Stimulated activated CD8-positive, alpha-beta memory T cell treated with anti-CD3 and anti-CD28 coated beads, Interleukin-12 subunit alpha, Interleukin-12 subunit beta, amount 100 ng/mL, for 1 hour (primary cell): Measurements from ENCODE around the gene GTF2F2.

Experiments used
- DNase-seq: peaks from one replicate; pipeline ENCODE4 v3.0.0-alpha.2; 2020; ENCODE audit warnings: low read depth

GTF2F2 gene

GRCh38 chr13:45122941-45123340, 2.6 kb downstream of the GTF2F2 start:
- no peak for DNase-seq

DNA sequence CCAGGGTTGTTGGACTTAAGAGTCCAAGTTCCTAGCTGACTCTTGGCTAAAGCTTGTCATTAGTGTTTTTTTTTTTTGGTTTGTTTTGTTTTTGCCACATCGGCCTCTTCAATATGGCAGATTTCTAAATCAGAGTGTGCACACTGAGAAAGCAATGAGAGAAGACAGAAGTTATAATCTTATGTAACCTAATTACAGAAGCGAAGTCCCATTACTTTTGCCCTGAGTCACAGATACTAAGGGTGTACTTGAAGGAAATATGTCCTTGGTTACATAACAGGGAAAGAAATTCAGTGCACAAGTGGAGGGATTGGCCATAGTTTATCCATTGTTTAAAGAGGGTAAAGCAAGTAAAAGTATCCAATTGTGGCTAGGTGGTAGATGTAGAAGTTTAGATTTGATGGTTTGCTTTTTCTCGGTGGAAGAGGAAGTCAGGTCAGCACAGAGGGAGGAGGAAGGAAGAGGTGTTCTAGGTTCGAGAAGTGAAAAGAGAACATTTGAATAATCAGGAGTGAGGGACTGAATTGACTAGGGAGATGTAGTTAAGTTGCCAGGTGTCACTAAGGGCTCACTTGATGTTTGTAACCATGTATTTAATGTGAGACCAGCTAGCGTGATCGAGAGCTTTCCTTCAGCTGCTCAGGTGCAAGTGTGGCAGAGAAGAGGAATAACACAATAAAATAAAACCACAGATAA, 12.2 kb downstream of the GTF2F2 start:
- DNase-seq: no peak

DNA sequence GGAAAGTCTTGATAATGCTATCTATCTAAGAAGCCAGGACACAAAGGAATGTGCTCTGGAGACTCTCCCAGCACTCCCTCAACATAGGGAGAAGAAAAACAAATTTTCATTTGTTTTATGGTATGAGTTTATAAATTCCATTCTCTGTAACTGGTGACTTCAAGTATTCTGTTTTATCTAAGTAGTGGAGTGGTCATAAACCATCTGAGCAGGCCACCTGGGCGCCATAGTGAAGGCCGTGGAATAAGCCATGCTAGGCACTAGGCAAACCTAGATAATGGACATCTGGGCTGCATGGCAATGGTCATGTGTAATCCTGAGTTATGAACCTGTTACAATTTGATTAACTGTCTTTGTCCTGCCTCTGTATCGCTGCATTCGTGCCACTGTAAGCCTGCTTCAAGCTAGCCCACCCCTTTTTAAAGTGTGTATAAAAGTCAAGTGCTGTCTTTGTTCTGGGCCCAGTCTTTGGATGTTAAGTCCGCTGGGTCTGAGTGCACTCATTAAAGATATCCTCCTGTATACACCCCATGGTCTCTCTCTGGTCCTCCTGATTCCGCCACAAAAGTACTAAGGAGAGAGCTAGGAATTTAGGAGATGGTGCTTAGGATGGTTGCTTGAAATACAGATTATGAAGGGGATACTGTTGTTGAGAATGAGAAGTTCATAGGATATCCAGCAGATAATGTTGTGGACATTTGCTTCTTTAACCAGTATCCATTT, 13.2 kb downstream of the GTF2F2 start:
- DNase-seq: no peak

- no peak for DNase-seq
Observed at GRCh38 chr13:45136741-45137504, 16.6 kb downstream of the GTF2F2 start.

- DNase-seq: no peak
Observed at GRCh38 chr13:45137526-45137925, 17.2 kb downstream of the GTF2F2 start.

DNA sequence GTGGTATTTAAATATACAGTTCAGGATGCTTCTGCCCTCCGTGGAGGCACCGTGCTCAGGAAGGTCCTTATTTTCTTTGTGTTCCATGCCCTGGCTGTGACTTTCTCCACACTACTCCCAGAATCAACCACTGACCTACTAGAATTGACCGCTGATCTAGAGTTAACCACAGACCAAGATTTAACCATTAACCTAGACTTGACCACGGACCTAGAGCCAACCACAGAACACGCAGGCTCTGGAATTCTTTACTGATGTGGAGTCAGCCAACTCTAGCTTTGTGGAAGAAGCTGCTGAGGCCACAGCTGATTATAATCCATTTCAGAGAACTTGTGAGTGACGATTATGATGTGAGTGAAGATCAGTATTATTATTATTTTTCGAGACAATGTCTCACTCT, 18.0 kb downstream of the GTF2F2 start:
- DNase-seq: no peak

GRCh38 chr13:45141369-45141768, 21.1 kb downstream of the GTF2F2 start:
- DNase-seq: no peak

DNA sequence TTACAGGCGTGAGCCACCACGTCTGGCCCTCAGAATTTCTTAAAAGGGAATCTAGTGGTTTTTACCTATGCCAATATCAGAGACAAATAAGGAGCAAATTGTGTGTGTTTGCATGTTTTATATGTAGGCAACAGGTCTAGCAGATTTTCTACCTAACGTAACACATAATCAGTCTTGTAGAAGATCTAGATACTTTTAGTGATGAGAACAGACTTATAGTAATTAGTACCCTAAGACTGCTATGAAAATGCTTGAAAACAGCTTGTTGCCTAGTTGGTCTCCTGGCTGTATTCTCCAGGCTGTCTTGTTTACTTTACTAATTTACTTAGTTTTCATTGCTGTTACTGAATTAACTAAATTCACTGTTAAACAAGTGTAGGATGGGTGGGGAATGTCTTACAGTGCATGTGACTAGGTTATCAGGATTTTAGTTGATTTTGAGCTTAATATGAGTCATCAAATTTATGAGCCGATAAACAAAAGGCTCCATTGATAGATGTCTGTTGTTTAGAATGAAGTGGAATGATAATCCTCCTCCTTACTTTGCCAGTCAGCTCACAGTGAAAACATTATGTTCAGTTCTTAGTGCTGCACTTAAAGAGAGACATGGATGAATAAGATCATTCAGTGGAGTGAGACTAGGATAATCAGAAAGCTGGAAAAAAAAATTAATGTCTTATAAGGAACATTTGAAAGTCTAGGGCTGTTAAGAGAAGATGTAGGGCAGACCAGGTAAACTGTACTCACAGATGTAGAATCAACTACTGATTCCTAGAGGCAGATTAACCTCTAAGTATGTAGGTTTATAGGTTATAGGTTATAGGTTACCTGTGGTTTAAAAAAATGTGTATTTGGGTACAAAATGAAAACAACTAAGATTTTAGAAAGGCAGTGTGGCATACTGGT, 22.4 kb downstream of the GTF2F2 start:
- DNase-seq: no peak

DNA sequence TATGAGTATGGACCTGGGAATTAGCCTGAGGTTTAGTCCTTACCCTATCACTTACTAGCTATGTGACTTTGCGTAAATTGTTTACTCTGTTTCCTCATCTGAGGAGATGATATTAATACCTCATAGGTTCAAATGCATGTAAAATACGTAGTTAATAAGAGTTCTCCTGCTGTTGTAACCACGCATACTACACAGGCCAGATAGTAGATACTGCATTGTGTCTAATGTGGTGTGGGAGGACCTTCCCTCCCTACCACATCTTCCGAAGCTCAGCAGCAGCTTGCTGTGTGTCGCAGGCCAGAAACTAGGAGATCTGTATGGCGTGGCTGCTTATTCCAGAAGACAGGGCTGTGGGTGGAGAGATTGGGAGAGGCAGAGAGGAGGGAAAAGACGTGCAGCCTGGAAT, 23.0 kb downstream of the GTF2F2 start:
- DNase-seq: no peak

- no peak for DNase-seq
Observed at GRCh38 chr13:45149964-45150363, 29.7 kb downstream of the GTF2F2 start.

DNA sequence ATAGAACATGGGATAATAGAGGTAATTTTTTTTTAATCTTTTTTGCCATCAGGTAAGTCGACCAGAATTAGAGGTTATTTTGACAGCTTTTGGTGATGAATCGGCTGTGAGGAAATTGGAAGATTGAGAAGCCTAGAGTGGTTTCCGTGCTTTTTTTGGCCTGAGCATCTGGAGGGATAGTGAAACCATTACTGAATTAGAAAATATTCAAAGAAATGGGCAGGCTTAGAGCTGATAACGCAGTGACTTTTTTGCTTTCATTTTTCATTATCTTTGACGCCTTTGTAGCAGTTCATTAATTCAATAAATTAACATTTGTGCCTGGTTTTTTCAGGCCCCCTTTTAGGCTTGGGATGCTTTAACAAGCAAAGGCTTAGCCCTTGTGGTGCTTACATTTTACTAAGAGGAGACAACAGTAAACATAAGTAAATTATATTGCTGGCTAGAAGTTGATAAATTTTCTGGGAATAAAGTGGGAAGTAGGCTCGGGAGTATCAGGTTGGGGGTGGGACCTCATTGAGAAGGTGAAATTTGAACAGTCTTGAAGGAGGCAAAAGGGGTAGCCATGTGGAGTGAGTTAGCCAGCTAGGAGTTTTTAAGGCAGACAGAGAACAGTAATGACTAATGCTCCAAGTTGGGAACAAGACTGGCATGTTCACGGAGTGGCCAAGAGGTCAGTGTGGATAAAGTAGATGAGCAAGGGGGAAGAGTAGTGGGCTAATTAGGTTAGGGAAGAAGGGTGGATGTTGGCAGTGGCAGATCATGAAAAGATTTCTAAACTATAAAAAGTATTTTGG, 36.5 kb downstream of the GTF2F2 start:
- DNase-seq: no peak

GRCh38 chr13:45162194-45162593, 41.9 kb downstream of the GTF2F2 start:
- no peak for DNase-seq

DNA sequence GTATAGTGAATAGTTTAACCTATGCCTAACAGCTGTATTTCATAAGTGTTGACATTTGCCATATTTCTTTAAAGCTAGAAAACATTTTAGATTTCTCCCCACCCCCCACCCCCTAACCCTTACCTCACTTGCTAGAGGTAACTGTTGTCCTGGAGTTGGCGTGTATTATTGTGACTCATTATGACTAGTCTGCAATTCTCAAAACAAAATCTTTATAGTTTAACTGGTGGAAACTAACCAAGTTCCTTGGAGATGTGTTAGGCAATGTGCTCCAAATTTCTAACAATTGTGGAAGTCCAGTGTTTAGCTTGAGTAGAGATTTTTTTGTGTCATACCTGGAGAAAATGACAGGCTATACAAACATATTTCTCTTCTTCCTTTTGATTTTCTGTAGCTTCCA, 42.5 kb downstream of the GTF2F2 start:
- no peak for DNase-seq

DNA sequence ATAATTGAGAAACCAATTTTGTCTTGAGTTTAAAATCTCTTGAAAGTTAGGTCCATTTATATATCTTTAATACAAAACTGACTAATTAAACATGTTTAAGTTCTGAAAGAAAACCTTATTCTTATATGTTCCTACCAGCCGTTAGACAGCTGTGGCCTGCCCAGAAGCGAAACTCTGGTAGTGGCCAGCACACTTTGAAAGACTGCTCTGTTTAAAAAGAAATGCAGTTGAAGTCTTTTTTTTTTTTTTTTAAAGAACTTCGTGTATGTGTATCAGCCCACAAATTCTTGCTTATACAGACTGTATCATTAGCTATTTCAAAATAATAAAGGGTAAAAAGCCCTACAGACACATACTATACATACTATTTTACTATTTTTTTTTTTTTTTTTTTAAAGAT, 46.5 kb downstream of the GTF2F2 start:
- no peak for DNase-seq

- no peak for DNase-seq
Observed at GRCh38 chr13:45167611-45168554, 47.6 kb downstream of the GTF2F2 start.

- no peak for DNase-seq
Observed at GRCh38 chr13:45168555-45168930, 48.2 kb downstream of the GTF2F2 start.

DNA sequence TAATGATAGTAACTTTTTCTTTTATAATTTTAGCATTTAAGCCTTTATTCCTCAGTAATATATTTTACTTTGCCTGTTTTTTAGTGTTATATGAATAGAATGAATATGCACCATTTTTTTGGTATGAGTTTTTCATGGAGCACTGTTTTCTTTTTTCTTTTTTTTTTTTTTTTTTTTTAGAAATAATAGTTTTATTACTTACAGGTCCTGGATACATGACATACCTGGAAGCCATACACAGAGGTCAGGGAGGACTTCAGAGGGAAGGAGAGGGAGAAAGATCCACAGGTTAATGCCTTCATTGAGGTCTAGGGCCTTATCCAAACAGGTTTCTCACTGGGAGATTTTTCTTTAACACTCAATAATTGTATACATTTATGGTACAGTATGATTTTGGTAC, 54.2 kb downstream of the GTF2F2 start:
- no peak for DNase-seq

- no peak for DNase-seq
Observed at GRCh38 chr13:45178349-45179162, 58.2 kb downstream of the GTF2F2 start.

DNA sequence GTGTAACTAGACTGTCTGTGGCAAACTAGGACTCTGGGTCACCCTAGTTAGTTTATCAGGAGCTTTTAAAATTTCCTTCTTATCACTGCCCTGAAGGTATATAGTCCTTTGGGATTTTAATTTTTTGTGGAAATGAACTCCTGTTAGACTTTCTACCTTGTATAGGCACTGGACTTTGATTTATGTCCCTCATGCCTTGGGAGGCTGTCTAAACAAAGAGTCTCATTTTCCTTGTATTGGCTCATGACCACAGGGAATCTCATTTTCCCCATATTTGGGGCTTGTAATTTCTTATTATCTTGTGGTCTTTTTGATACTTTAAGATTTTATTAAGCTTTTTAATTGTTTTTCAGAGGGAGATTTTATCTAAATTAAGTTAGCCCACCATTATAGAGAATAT, 59.1 kb downstream of the GTF2F2 start:
- no peak for DNase-seq
